GM04504 (cell line): ENCODE data around the gene CGNL1.
A peak's percentile ranks its signal among the peaks of the same experiment; 100 is the strongest.

ENCODE experiments used
- DNase-seq: peaks from one replicate; pipeline ENCODE4 v3.0.0-alpha.2; 2012; ENCODE audit warnings: low read depth

The CGNL1 gene

DNA sequence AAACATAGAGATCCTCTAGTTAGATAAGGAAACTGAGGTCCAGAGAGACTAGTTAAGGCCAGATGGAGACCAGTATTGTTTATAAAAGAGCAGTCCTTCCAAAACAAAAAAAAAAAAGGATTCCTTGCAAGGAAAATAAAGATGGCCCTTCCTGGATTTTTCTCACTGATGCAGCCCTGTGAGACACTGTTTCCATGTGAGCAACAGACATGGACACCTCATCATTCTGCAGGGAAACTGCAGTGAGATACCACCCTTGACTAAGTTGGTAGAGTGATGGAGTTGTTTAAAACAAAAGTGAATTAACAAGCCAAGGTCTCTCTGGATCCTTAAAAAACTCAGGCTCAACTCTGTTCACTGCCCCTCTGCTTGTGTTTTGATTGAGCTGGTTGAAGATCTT lies 149.8 kb downstream of the CGNL1 start:
- DNase-seq = no peak

DNA sequence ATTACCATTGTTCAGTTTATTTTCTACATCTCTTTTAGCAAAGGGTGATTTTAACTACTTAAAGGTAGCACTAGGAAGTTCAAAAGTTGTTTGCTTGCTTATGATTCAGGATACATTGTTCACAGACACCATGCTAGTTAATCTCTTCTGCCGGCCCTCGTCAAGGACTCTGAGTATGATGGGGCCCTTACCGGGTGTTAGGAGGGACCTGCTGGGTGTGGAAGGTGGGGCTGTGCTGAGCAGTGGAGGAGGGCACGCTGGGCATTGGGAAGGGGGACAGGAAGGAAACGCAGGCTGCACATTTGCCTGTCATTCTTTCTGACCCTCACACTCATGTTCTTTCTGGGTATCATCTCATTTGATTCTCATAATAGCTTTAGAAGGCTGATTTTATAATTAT lies 150.3 kb downstream of the CGNL1 start:
- DNase-seq = no peak

DNA sequence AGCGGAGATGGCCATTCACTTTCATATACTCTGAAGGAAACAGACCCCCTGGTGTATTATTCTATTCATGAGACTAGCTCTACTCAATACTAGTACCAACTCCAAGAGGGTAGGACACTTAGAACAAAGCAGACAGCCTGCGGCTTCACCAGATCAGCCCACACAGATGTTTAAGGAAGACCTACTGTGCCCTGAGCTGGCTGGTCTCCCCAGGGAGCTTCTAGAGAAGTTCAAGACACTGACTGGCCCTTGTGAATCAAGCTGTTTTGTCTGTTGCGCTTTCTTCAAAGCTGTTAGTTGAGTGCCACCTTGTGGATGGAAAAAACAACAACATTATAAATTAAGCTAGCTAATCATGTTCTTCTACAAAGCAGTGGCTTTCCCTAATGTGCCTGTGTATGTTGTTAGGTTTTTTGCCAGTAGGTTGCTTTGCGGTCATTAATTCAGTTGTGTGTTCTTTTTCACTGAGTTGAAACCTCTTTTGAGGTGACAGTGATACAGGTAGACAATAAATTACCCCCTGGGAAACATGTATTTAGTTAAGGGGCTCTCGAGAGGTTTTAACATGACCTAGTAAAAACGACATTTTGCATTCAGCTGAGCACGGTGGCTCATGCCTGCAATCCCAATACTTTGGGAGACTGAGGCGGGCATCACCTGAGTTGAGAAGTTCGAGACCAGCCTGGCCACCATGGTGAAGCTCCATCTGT lies 151.2 kb downstream of the CGNL1 start:
- DNase-seq = peak; percentile 76

DNA sequence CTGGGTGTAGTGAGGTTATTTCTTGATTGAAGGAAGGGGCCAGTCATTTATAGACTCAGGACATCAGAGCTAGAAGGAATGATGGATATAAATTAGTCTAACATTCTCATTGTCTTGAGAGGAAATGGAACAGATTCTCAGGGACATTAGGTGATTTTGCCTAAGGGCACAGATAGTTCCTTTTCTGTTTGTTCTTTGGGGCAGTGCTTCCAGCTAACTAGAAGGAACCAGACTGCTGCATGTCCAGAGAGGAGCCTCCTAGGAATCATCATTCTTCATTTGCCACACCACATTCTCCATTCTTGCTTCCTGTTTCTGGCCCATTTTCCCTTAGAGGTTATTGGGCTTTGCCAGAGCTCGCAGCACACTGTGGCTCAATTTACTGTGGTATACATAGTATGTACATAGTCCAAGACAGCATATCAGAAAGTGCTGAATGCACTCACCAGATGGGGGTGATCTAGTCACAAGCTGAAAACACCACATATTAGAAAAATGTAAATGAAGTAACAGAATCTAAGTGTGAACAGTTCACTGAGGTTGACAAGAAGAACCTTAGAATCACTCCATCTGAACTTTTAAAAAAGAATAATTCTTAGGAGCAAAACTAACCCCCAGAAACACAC lies 152.7 kb downstream of the CGNL1 start:
- no peak for DNase-seq

GRCh38 chr15:57529748-57530147 lies 153.4 kb downstream of the CGNL1 start:
- no peak for DNase-seq

DNA sequence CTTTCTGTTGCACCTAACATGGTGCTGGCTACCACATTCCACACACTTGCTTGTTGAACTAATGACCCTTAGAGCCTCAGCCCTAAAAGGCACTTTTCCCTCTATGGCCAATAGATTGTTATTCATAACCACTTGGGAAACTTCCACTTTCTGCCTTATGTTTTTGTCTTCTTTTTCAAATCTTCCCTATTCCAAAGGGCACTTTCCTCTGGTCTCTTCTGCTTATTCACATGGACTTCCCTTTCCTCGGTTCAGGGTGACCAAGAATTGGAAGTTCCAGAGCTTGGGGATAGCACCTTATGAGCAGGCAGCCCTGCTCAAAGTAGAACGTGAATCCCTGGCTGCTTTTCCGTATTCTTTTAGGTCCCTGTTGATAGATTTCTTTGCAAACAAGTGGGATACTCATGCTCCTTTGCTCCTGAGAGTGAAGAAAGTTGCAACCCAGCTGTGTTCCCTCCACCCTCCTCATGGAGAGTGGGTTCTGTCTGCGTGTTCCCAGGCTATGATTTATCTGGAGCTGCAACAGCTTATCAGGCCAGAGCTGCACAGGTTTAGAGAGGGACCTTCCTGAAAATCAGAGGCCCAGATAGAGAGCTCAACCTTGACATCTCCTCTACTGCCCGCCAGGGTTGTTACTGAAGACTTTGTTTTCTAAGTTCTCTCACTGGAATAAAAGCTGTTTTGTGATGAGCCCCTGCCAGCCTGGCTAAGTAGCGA lies 156.6 kb downstream of the CGNL1 start:
- no peak for DNase-seq

DNA sequence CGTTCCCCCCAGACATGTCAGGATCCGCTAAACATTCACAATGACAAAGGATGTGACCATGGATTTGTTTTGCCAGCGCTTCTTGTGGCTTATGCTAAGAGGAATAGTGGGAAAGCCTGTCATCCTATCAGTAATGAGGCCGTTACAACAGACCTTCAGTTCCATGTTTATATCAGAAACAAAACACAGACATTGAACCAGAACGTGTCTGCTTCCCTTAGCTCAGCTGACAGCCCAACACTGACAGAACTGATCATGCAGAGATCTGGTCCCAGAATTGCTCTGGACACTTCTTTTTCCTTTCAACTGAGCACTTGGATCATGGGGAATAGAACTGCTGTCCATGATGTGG lies 157.1 kb downstream of the CGNL1 start:
- DNase-seq = no peak

GRCh38 chr15:57534281-57534680 lies 158.0 kb downstream of the CGNL1 start:
- DNase-seq = no peak

DNA sequence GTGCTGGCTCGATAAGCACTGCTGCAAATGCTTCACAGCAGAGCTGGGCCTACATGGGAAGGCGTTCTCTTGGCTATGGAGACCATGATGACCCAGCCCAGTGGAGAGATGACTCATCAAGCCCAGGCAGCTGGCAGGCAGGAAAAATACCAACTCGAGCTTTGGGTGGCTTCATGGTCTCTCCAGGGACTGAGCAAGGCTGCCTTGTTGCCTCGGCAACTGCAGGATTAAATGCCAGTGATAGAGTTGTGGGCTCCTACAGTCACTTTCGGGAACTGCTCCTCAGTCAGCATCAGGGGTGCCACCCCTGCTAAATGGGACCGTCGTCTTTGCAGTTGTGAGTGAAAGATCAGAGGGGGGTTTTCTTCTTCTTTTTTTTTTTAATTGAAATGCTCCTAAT lies 160.8 kb downstream of the CGNL1 start:
- peak; percentile 73 for DNase-seq

DNA sequence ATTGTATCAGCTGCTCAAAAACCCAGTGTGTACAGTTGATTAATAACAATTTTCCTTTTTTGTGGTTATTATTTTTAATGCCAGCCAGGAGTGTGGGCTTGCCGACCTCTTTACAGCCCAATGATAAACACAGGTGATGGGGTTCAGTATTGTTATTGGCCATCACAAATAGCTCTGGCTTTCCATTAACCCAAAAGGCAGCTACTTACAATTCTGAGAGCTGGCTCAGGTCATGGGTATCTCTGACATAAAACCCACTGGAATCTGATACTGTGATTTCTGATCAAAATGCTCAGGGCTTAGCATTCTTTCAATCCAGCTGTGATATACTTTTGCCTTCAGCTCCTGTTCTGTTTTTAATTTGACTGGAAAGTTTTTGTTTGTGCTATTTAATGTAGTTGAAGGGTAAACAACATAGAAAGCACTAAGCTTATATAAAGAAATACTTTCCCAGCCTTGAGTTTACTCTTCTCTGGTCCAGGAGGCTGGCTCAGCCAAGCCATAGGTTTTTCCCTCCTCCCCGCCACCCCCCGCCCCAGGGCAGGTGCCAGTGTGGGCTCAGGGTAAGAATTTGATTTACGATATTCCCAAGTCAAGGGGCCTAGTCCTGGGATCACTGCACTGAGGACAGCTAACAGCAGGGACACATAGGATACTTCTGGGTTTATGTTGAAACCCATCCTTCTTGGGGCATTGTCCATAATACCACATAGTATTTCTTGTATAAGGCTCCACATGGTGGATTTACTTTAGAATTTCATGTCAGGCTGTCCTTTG lies 161.4 kb downstream of the CGNL1 start:
- no peak for DNase-seq

DNA sequence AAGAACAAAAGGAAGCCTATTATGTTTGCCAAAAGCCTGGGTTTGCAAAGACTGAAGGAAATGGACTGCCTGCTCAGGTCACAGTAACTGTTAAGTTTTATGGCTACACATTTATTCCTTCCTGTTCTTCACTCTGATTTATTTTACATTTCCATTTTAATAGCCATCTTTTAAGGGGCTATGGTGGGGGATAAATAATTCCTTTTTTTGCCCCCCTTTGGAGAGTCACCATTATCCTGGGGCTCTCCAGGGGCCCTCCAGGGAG lies 161.9 kb downstream of the CGNL1 start:
- no peak for DNase-seq

GRCh38 chr15:57538821-57539220 lies 162.5 kb downstream of the CGNL1 start:
- no peak for DNase-seq

- DNase-seq = no peak
Measured at GRCh38 chr15:57540211-57540610, 163.9 kb downstream of the CGNL1 start.

DNA sequence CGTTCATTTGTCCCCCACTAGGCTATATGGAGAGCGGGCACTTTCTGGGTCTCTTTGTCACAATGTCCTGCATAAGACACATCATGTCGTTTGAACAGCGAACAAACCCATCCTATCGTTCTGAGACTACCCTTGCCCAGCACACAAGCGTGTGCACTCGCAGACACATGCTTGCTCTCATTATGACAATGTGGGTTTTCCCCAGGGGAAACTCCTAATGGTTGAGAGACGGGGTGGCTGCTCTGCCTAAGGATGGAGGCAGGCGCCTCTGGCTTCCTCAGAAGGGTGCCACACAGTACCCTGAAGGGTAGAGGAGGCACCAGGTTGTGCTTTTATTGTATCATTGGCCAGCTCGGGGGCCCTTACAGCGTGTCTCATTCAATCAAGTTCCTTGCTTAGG lies 164.4 kb downstream of the CGNL1 start:
- DNase-seq = no peak

DNA sequence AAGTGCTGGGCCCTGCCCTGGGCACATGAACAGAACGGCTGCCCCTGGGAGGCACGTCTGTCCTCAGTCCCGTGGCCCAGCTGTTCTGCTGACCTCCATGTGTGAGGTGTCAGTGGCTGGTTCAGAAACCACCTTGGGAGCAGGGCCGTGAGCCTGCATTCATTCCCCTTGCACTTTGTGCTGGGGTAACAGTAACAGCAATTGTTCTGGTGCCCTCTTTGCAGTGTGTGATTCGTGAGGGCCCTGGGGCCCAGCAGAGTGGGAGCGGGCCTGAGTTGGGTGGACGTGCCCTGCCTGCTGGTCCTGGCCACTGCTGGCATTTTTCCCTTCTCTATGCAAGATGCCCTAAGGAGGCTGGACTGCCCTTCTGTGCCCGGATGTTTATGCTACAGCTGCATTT lies 165.0 kb downstream of the CGNL1 start:
- no peak for DNase-seq

GRCh38 chr15:57541805-57542504 lies 165.7 kb downstream of the CGNL1 start:
- peak; percentile 56 for DNase-seq

DNA sequence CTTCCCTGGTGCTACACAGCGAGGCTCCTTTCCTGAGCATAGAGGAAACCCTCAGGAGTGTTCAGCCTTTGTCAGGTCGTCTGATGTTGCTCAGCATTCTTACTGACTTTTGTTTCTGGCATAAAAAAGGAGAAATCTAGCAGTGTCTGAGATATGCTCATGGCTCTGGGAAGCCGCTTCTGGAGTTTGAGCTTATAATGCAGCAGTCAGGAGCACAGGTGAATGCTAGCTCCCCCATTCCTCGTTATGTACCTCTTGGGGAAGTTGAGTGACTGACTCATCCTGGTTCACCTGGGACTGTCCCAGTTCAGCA lies 166.2 kb downstream of the CGNL1 start:
- no peak for DNase-seq

DNA sequence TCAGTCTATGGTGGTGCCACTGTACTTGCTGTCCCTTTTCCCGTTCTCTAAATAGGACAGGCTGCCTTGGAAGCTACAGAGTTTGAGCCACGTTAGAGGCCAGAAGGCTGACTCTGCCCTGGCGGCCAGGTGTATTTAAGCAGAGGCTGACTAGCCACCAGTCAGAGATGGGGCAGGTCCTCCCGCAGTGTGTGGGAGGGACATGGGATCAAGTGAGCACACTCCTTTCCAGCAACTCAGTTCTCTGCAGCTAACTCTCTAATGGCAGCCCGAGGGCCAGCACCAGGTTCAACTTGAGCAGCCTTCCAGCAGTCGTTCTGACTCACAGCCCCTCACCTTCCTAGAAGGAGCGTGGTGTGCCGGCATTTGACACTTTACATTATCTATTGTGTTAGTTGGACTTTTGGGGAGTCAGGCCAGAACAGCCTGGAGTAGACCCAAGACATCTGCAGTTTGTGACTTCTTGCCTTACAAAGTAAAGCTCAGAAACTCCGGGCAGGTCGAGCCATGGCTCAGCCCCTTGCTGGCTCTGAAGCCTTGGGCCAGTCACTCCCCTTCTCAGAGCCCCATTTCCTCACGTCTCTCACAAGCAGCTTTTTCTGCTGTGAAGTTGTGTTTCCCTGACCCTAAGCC lies 168.7 kb downstream of the CGNL1 start:
- no peak for DNase-seq

GRCh38 chr15:57545995-57546394 lies 169.7 kb downstream of the CGNL1 start:
- DNase-seq = no peak

- no peak for DNase-seq
Measured at GRCh38 chr15:57547243-57547755, 171.0 kb downstream of the CGNL1 start.

GRCh38 chr15:57548351-57548750 lies 172.0 kb downstream of the CGNL1 start:
- no peak for DNase-seq

DNA sequence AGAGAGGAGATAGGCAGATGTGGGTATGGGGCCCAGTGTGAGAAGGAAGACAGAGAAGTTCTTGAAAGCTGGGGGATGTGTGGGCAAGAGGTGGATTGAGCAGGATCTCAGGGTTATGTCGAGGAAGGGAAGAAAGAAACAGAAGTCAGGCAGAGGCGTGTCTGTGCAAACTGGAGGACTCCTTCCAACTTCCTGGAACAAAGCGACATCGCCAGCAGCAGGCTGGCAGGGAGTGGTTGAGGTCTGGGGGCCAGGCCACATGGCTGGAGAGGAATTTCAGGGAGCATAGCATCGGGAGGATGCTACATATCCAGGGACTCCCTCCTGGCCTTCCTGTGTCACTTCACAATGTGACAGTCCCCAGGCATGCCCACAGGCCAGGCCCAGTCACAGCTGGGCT lies 172.5 kb downstream of the CGNL1 start:
- no peak for DNase-seq
